T-cell (primary cell): Measurements from ENCODE around the gene CTAGE1. TPM values are rescaled to one million over a fixed set of nuclear protein-coding genes. Genes with fewer than 3 reads are reported as not detected.

ENCODE experiments used
- ATAC-seq, 4 experiments: fragments of 200-7000 bp in 3 of 4; fragments of 150-1000 bp in 1 of 4; cut with Tn5 transposase; replicated peaks in 1 of 4; 1 replicate in 3 of 4; 2 replicates in 1 of 4; pipeline ENCODE4 v1.10.0; 2021; ENCODE audit warnings: moderate library complexity in 3 of 4, mild to moderate bottlenecking in 2 of 4, moderate number of reproducible peaks in 1 of 4
- CTCF ChIA-PET, 2 donors: fragments of 300-600 bp; sonication (Branson Sonifier 250); formaldehyde crosslinking; loops; one replicate each; lab custom pipeline; 2022; ENCODE audit warnings: antibody characterized with exemption in 2 of 2; lab: Charles Lee
- POLR2A ChIA-PET, 2 donors: fragments of 300-600 bp; sonication (Branson Sonifier 250); formaldehyde crosslinking; loops; one replicate each; lab custom pipeline; 2022; ENCODE audit warnings: antibody characterized with exemption in 2 of 2; lab: Charles Lee
- DNase-seq, 35 experiments: peaks; one replicate each; pipeline versions ENCODE4 v3.0.0 to v3.0.0-alpha.2; 2013 to 2023
- H3K27ac ChIP-seq: one replicate; pipeline ENCODE4 v1.5.1; 2013; ENCODE audit warnings: low read length
- H3K27me3 ChIP-seq, 2 experiments: replicated peaks in 1 of 2; 1 replicate in 1 of 2; 2 replicates in 1 of 2; pipeline versions ENCODE4 v1.6.1 to v1.7.0; 2013; ENCODE audit warnings: low read length in 1 of 2, mixed read lengths in 1 of 2; ENCODE audit not compliant: control insufficient read depth in 2 of 2, insufficient read depth in 2 of 2; ENCODE audit errors: extremely low read depth in 1 of 2
- H3K36me3 ChIP-seq, 2 donors: 1 replicate in 1 of 2; 2 replicates in 1 of 2; pipeline versions ENCODE4 v1.6.1 to v1.7.0; 2013; ENCODE audit warnings: low read length in 1 of 2; ENCODE audit not compliant: control insufficient read depth in 2 of 2, insufficient read depth in 1 of 2; ENCODE audit errors: extremely low read depth in 1 of 2
- H3K4me1 ChIP-seq, 2 experiments: 1 replicate in 1 of 2; 2 replicates in 1 of 2; pipeline versions ENCODE4 v1.6.1 to v1.7.0; 2013; ENCODE audit warnings: low read length in 2 of 2, mixed read lengths in 1 of 2; ENCODE audit not compliant: insufficient read depth in 2 of 2, control insufficient read depth in 1 of 2; ENCODE audit errors: extremely low read depth in 1 of 2
- H3K4me3 ChIP-seq, 2 donors: 1 replicate in 1 of 2; 2 replicates in 1 of 2; pipeline versions ENCODE4 v1.5.1 to v1.7.0; 2013; ENCODE audit warnings: mild to moderate bottlenecking in 2 of 2, low read length in 1 of 2, moderate library complexity in 1 of 2; ENCODE audit not compliant: control insufficient read depth in 1 of 2; ENCODE audit errors: extremely low read depth in 1 of 2
- H3K9me3 ChIP-seq: 2 replicates; pipeline ENCODE4 v1.7.0; 2013
- H3K27ac Mint-ChIP-seq, 2 donors: one replicate each; pipeline ENCODE4 v1.8.0; 2020 to 2021; ENCODE audit warnings: mild to moderate bottlenecking in 2 of 2, mixed read lengths in 2 of 2
- H3K27me3 Mint-ChIP-seq, 2 donors: one replicate each; pipeline ENCODE4 v1.8.0; 2021 to 2022; ENCODE audit warnings: mixed read lengths in 2 of 2
- H3K36me3 Mint-ChIP-seq: one replicate; pipeline ENCODE4 v1.8.0; 2021; ENCODE audit warnings: mixed read lengths
- H3K4me1 Mint-ChIP-seq, 3 donors: one replicate each; pipeline ENCODE4 v1.8.0; 2020 to 2022; ENCODE audit warnings: mixed read lengths in 3 of 3, mild to moderate bottlenecking in 1 of 3
- H3K4me3 Mint-ChIP-seq, 3 donors: one replicate each; pipeline ENCODE4 v1.8.0; 2020 to 2022; ENCODE audit warnings: mild to moderate bottlenecking in 3 of 3, mixed read lengths in 3 of 3, moderate library complexity in 3 of 3
- H3K9me3 Mint-ChIP-seq, 3 donors: one replicate each; pipeline ENCODE4 v1.8.0; 2020 to 2022; ENCODE audit warnings: mixed read lengths in 3 of 3
- WGBS: methylation state at CpG from one replicate; pipeline ENCODE4 v1.1.5; 2013; ENCODE audit warnings: missing lambda C conversion rate; ENCODE audit not compliant: insufficient coverage; 5-methylcytosine and 5-hydroxymethylcytosine counted together
- total RNA-seq, 35 experiments: library from RNA in 6 of 35; stranded (reverse) in 6 of 35; fragments of 120-200 nt in 1 of 35; gene quantifications; one replicate each; pipeline versions ENCODE4 v1.2.1 to v1.2.4 and lab custom pipeline; 2013 to 2026

The CTAGE1 gene
- total RNA-seq, 5 donors from 2014 or later (not counting 1 experiment from before 2014, with no cell fraction given) = not detected

DNA sequence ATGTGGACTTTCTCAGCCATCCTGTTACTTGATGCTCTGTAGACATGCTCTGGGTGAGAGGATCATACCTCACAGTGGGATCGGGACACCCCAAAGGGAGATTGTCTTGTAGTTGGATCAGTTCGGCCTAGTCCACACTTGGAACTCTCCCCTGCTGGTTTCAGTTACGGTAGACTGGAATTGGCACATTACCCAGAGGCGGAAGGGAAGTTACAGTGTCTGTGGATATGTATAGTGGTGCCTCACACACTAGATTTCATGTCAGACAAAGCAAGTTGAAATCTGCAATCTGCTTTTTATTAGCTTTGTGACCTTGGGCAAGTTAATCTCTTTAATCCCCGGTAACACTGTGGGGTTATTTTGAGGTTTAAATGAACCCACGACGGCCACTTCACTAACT lies 16.2 kb upstream of the CTAGE1 start:
- ATAC-seq (no peak), DNase-seq (no peak)
- Mint-ChIP-seq H3K27me3 (no peaks in the 10 kb centered on the region), H3K36me3 (no peaks in the 10 kb centered on the region), H3K9me3 (peaks cover 0 to 2% (median 0%) of the 10 kb centered on the region in 3 donors), H3K4me1 (peaks cover 0 to 4% (median 0%) of the 10 kb centered on the region in 3 donors), H3K4me3 (no peak overlapping the region), H3K27ac (no peak overlapping the region)
- Histone ChIP-seq H3K27ac (no peak overlapping the region), H3K4me1 (peaks cover 0 to 10% of the 10 kb centered on the region in 2 experiments), H3K27me3 (no peaks in the 10 kb centered on the region), H3K4me3 (no peak overlapping the region), H3K36me3 (no peaks in the 10 kb centered on the region), H3K9me3 (no peaks in the 10 kb centered on the region)
- ChIA-PET CTCF (no interaction called here), POLR2A (no interaction called here)
- WGBS = 96% methylated on average over 4 of the region's 7 CpGs

DNA sequence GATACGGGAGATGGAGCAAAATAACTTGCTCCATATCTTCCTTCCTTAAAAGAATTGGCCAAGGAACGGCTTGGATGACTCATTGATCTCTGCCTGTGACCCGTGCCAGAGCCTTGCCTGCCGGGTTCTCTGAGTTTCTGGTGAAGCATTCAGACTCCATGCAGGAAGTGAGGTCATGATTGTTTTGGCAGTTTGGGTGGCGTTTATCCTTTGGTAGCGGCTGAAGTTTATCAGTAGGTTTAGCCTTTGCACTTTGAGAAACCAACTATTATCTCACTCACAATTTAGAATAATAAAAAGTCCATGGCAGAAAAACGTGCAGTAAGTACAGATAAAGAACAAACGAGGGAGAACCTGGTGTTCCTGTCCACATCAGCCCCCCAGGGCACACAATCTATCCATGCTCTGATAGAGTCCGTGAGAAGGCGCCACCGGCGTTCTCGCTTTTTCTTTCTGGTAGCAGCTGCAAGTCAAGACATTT lies 15.0 kb upstream of the CTAGE1 start:
- Histone ChIP-seq H3K9me3 (no peaks in the 10 kb centered on the region), H3K27ac (no peak overlapping the region), H3K4me3 (no peak overlapping the region), H3K27me3 (no peaks in the 10 kb centered on the region), H3K4me1 (peaks cover 0 to 10% of the 10 kb centered on the region in 2 experiments), H3K36me3 (no peaks in the 10 kb centered on the region)
- Mint-ChIP-seq H3K9me3 (peaks cover 0 to 2% (median 0%) of the 10 kb centered on the region in 3 donors), H3K27ac (no peak overlapping the region), H3K4me1 (peaks cover 0 to 4% (median 0%) of the 10 kb centered on the region in 3 donors), H3K4me3 (no peak overlapping the region), H3K27me3 (no peaks in the 10 kb centered on the region), H3K36me3 (no peaks in the 10 kb centered on the region)
- ChIA-PET CTCF (no interaction called here), POLR2A (no interaction called here)
- DNase-seq = no peak
- ATAC-seq = no peak
- WGBS = 80% methylated on average over 5 of the region's 13 CpGs

DNA sequence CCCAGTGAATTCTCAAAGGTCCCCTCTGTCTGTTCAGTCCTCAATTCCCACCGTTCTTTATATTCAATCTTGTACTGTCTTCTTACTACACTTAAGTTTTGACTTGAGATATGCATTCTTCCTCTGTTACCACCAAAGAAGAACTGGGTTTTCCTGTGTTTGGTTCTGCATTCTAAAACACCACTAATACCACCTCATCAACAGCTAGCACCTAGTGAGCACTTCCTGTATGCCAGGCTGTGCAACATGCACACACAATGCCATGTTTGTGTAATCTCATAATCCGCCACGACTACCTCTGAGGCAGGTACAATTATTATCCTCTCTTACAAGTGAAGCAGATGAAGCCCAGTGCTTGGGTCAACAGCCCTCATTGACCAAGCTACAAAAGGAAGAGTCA lies 11.8 kb upstream of the CTAGE1 start:
- no peaks in the 10 kb centered on the region for H3K9me3 Mint-ChIP-seq
- Histone ChIP-seq H3K36me3 (no peaks in the 10 kb centered on the region), H3K9me3 (no peaks in the 10 kb centered on the region), H3K27ac (no peak overlapping the region), H3K4me1 (peaks cover 0 to 10% of the 10 kb centered on the region in 2 experiments), H3K4me3 (no peak overlapping the region), H3K27me3 (no peaks in the 10 kb centered on the region)
- H3K4me1 Mint-ChIP-seq = peaks cover 0 to 4% (median 0%) of the 10 kb centered on the region in 3 donors
- H3K4me3 Mint-ChIP-seq = no peak overlapping the region
- WGBS = 40% methylated on average over 1 of the region's 3 CpGs
- DNase-seq (peak in 1 of 35 experiments; percentile 10), ATAC-seq (no peak)
- no peaks in the 10 kb centered on the region for H3K27me3 Mint-ChIP-seq
- H3K27ac Mint-ChIP-seq = no peak overlapping the region
- ChIA-PET CTCF (no interaction called here), POLR2A (no interaction called here)
- no peaks in the 10 kb centered on the region for H3K36me3 Mint-ChIP-seq

DNA sequence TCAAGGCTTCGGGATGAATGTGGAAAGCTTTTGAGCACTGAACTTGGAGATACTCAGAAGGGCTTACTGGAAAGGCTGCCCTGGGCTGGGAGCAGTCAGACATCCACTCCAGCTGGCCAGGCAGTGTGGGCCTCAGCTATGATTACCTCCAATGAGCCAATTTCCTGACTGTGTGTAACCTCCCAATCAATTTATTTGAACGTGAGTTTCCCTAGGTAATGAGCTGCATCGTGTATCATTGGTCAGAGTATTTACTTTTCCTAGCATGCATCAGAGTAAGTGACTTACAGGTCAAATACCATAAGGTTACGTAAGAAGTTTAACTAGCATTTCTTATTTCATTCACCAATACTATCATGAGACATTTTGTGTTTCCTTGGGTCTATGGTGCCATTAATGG lies 11.0 kb upstream of the CTAGE1 start:
- peaks cover 0 to 10% of the 10 kb centered on the region in 2 experiments for H3K4me1 ChIP-seq
- H3K4me1 Mint-ChIP-seq = peaks cover 0 to 4% (median 0%) of the 10 kb centered on the region in 3 donors
- CTCF ChIA-PET = no interaction called here

DNA sequence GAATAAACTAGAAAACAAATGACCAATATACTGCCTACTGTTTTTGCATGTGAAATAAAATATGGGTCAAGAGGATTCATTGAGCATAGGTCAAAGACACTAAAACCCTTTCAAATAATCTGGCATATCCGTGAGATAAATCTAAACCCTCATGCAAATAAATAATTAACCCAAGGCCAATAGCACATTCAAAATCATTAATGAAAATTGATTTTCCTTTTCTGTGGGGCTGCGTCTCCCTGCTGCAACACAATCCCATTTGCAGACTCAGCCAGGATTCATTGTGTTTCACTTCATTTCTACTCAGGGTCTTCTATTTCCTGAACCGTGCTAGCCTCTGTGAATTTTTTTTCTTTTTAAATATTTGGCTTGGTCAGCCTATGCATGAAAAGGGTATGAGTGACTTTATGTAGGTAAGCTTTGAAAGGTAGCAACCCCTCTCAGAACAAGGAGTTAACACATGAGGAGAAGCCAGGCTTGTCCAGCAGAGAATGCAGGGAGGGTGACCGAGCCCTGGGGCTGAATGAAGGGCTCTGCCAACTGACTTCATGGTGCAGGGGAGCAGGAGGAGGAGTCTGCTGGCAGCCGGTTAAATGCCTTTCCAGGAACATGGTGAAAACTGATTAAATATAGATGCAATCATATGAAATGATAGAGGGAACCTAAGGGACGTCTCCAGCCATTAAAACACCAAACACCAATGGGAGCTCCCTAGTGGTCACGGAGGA lies 10.3 kb upstream of the CTAGE1 start:
- CTCF ChIA-PET = no interaction called here

More for the DNA sequence above, 11.0 kb upstream of the CTAGE1 start:
- no peaks in the 10 kb centered on the region for H3K9me3 ChIP-seq
- H3K9me3 Mint-ChIP-seq = no peaks in the 10 kb centered on the region
- POLR2A ChIA-PET = no interaction called here
- no peaks in the 10 kb centered on the region for H3K36me3 ChIP-seq
- WGBS = 100% methylated on average over 3 of the region's 4 CpGs
- no peak overlapping the region for H3K4me3 ChIP-seq
- no peak overlapping the region for H3K27ac Mint-ChIP-seq
- no peak overlapping the region for H3K4me3 Mint-ChIP-seq
- no peak overlapping the region for H3K27ac ChIP-seq
- ATAC-seq (no peak), DNase-seq (no peak)
- H3K27me3 ChIP-seq = no peaks in the 10 kb centered on the region
- H3K27me3 Mint-ChIP-seq = no peaks in the 10 kb centered on the region
- H3K36me3 Mint-ChIP-seq = no peaks in the 10 kb centered on the region

DNA sequence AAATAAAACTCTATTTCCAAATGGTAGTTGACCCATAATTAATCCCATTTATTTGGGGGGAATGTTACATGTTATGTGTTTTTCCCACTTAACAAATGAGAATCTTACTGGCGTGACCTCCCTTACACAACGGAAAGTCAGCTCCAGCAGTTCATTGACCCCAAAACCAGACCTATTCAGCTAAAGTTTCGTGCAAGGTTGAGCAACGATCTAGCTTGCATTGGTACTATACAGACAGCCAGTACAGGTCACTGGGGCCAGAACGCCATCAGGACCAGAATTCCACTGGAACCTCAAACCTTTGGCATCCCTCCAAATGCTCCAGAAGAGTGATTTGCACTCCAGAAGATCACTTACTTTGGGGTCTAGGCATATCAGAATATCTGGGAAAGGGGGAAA lies 6.8 kb upstream of the CTAGE1 start:
- Histone ChIP-seq H3K27ac (no peak overlapping the region), H3K4me3 (no peak overlapping the region), H3K36me3 (no peaks in the 10 kb centered on the region), H3K27me3 (no peaks in the 10 kb centered on the region), H3K4me1 (peaks cover 0 to 5% of the 10 kb centered on the region in 2 experiments), H3K9me3 (no peaks in the 10 kb centered on the region)
- peaks cover 2 to 7% (median 4%) of the 10 kb centered on the region in 3 donors for H3K9me3 Mint-ChIP-seq
- H3K36me3 Mint-ChIP-seq = no peaks in the 10 kb centered on the region
- DNase-seq (no peak), ATAC-seq (no peak)
- H3K4me1 Mint-ChIP-seq = peaks cover 0 to 3% (median 0%) of the 10 kb centered on the region in 3 donors
- H3K4me3 Mint-ChIP-seq = no peak overlapping the region
- H3K27me3 Mint-ChIP-seq = no peaks in the 10 kb centered on the region
- ChIA-PET POLR2A (no interaction called here), CTCF (no interaction called here)
- no peak overlapping the region for H3K27ac Mint-ChIP-seq
- 82% methylated on average over 3 of the region's 5 CpGs for WGBS

More for the DNA sequence above, 10.3 kb upstream of the CTAGE1 start:
- no peaks in the 10 kb centered on the region for H3K9me3 Mint-ChIP-seq
- H3K27me3 Mint-ChIP-seq = no peaks in the 10 kb centered on the region
- no peak overlapping the region for H3K4me3 Mint-ChIP-seq
- POLR2A ChIA-PET = no interaction called here
- Histone ChIP-seq H3K36me3 (no peaks in the 10 kb centered on the region), H3K27ac (no peak overlapping the region), H3K4me3 (no peak overlapping the region), H3K4me1 (peaks cover 0 to 10% of the 10 kb centered on the region in 2 experiments), H3K27me3 (no peaks in the 10 kb centered on the region), H3K9me3 (no peaks in the 10 kb centered on the region)
- ATAC-seq = no peak
- H3K27ac Mint-ChIP-seq = no peak overlapping the region
- no peaks in the 10 kb centered on the region for H3K36me3 Mint-ChIP-seq
- WGBS = 100% methylated on average over 1 of the region's 7 CpGs
- H3K4me1 Mint-ChIP-seq = peaks cover 0 to 4% (median 0%) of the 10 kb centered on the region in 3 donors
- DNase-seq = no peak
